Nephron (organoid): ENCODE data around the gene EPS15.
"Not testable (repeated sequence)": the region's sequence is repeated elsewhere in the genome, so short reads cannot be mapped to it uniquely, and the experiment has no call there.

Experiments
- H3K27ac Mint-ChIP-seq, 3 experiments: 2 replicates each; pipeline ENCODE4 v1.8.0; 2020; ENCODE audit warnings: mixed read lengths in 3 of 3, mild to moderate bottlenecking in 2 of 3, moderate library complexity in 1 of 3
- H3K27me3 Mint-ChIP-seq: 2 replicates; pipeline ENCODE4 v1.8.0; 2021; ENCODE audit warnings: low read depth, mild to moderate bottlenecking, moderate library complexity, mixed read lengths
- H3K36me3 Mint-ChIP-seq: 2 replicates; pipeline ENCODE4 v1.8.0; 2020; ENCODE audit warnings: low read depth, mixed read lengths
- H3K4me1 Mint-ChIP-seq: 2 replicates; pipeline ENCODE4 v1.8.0; 2020; ENCODE audit warnings: mixed read lengths
- H3K4me3 Mint-ChIP-seq, 3 experiments: 2 replicates each; pipeline ENCODE4 v1.8.0; 2020; ENCODE audit warnings: mild to moderate bottlenecking in 3 of 3, mixed read lengths in 3 of 3, moderate library complexity in 2 of 3
- H3K9me3 Mint-ChIP-seq: 2 replicates; pipeline ENCODE4 v1.8.0; 2020; ENCODE audit warnings: mixed read lengths
- TF ChIP-seq, protein P1 (sequence below), 3 experiments: fragments of 200-600 bp; sonication (generic); IDR thresholded peaks; one replicate each; pipeline ENCODE4 v1.5.0; 2021; ENCODE audit warnings: antibody characterized with exemption in 3 of 3; ENCODE audit not compliant: unreplicated experiment in 3 of 3

Gene EPS15

DNA sequence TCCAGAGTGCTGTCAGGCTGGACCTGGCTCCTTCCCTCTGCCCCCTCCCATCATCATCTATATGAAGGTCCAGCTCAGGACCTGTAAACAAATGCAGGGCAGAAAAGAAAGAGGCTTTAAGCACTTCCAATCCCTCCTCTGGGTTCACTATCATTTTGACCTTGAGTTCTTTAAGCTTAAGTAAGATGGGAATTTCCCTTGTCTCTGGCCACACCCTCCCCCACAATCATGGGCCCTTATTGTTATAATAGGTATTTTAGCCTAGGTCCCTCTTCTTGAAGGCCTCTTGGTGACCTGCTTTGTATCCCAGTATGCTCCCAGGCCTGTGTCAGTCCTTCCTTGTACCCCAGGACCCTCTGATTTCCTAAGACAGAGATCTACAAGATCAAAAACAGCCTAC, 45.1 kb upstream of the EPS15 start:
- Mint-ChIP-seq H3K27me3 (peaks cover 3% of the 10 kb centered on the region), H3K9me3 (no peaks in the 10 kb centered on the region), H3K36me3 (no peaks in the 10 kb centered on the region), H3K27ac (no peak overlapping the region), H3K4me1 (no peaks in the 10 kb centered on the region), H3K4me3 (no peak overlapping the region)
- TF ChIP-seq, protein P1, sequence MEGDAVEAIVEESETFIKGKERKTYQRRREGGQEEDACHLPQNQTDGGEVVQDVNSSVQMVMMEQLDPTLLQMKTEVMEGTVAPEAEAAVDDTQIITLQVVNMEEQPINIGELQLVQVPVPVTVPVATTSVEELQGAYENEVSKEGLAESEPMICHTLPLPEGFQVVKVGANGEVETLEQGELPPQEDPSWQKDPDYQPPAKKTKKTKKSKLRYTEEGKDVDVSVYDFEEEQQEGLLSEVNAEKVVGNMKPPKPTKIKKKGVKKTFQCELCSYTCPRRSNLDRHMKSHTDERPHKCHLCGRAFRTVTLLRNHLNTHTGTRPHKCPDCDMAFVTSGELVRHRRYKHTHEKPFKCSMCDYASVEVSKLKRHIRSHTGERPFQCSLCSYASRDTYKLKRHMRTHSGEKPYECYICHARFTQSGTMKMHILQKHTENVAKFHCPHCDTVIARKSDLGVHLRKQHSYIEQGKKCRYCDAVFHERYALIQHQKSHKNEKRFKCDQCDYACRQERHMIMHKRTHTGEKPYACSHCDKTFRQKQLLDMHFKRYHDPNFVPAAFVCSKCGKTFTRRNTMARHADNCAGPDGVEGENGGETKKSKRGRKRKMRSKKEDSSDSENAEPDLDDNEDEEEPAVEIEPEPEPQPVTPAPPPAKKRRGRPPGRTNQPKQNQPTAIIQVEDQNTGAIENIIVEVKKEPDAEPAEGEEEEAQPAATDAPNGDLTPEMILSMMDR (IDR thresholded peaks at IDR 0.05; ENCODE audit: unreplicated experiment in 3 of 3), result no peak

DNA sequence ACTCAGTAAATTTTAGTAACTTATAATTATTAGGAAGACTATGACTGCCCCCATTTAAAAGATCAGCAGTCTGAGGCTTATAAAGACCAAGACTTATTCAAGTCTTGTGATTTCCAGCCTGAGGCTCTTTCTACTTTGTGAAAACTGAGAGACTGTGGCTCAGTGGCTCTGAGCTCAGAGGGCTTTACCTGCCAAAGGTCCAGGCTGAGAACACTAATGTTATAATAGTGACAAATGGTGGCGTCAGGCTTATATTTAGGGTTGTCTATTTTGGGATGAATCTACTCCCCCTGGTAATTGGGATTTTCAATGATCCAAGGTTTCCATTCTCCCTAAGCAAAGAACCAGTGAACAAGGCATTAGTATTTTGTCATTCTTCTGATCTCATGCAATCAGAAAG, 42.6 kb upstream of the EPS15 start:
- no peaks in the 10 kb centered on the region for H3K4me1 Mint-ChIP-seq
- TF ChIP-seq, protein P1 (IDR thresholded peaks at IDR 0.05; ENCODE audit: unreplicated experiment in 3 of 3), result no peak
- no peak overlapping the region for H3K27ac Mint-ChIP-seq
- no peaks in the 10 kb centered on the region for H3K9me3 Mint-ChIP-seq
- H3K36me3 Mint-ChIP-seq, result no peaks in the 10 kb centered on the region
- peaks cover 3% of the 10 kb centered on the region for H3K27me3 Mint-ChIP-seq
- no peak overlapping the region for H3K4me3 Mint-ChIP-seq

DNA sequence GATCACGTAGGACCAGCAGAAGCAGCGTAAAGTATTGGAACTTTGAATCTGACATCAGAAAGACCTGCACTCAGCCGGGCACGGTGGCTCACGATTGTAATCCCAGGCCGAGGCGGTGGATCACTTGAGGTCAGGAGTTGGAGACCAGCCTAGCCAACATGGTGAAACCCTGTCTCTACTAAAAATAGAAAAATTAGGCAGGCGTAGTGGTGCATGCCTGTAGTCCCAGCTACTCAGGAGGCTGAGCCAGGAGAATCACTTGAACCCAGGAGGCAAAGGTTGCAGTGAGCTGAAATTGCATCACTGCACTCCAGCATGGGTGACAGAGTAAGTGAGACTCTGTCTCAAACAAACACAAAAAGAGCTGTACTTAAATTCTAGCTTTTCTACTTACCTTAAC, 41.8 kb upstream of the EPS15 start:
- H3K36me3 Mint-ChIP-seq, H3K27ac Mint-ChIP-seq, H3K9me3 Mint-ChIP-seq, H3K27me3 Mint-ChIP-seq, H3K4me1 Mint-ChIP-seq, H3K4me3 Mint-ChIP-seq: not testable (repeated sequence)

DNA sequence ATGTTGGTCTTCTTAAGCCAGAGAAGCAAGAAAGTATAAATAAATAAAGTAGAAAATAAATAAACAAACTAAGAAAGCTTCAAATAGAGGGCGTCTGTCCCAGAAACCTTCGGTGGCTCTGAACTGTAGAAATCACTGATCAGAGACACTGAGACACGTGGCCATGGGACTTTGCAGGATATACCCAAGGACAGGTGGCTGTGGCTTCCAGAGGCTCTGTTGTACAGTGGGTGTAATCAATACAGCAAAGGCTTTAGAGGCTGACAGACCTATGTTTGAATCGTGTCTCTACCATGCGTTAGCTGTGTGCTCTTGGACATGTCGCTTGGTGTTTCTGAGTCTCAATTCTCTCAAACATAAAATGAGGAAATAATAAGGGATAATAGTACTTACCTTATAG, 41.0 kb upstream of the EPS15 start:
- Mint-ChIP-seq H3K27ac (no peak overlapping the region), H3K9me3 (no peaks in the 10 kb centered on the region), H3K4me3 (no peak overlapping the region), H3K36me3 (no peaks in the 10 kb centered on the region), H3K27me3 (peaks cover 3% of the 10 kb centered on the region), H3K4me1 (no peaks in the 10 kb centered on the region)
- TF ChIP-seq, protein P1 (IDR thresholded peaks at IDR 0.05; ENCODE audit: unreplicated experiment in 3 of 3), result no peak

DNA sequence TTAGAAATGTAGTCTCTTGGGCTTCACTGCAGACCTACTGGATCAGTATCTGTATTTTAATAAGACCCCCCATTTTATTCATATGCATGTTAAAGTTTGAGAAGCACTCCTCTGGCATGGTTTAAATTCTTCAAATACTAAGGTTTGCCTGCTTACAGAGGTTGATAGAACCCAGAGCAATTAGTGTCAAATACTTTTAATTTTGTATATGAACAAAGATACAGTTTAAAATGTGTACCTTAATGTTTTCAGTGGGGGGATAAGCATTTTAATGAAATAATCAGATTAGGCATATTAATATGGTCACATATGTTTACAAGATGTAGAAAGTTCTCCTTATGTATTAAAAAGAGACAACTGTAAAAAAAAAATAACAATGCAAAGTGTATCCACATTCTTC, 40.4 kb upstream of the EPS15 start:
- TF ChIP-seq, protein P1 (IDR thresholded peaks at IDR 0.05; ENCODE audit: unreplicated experiment in 3 of 3), result no peak
- H3K27ac Mint-ChIP-seq, result no peak overlapping the region
- no peaks in the 10 kb centered on the region for H3K4me1 Mint-ChIP-seq
- H3K36me3 Mint-ChIP-seq, result no peaks in the 10 kb centered on the region
- peaks cover 3% of the 10 kb centered on the region for H3K27me3 Mint-ChIP-seq
- no peaks in the 10 kb centered on the region for H3K9me3 Mint-ChIP-seq
- H3K4me3 Mint-ChIP-seq, result no peak overlapping the region

DNA sequence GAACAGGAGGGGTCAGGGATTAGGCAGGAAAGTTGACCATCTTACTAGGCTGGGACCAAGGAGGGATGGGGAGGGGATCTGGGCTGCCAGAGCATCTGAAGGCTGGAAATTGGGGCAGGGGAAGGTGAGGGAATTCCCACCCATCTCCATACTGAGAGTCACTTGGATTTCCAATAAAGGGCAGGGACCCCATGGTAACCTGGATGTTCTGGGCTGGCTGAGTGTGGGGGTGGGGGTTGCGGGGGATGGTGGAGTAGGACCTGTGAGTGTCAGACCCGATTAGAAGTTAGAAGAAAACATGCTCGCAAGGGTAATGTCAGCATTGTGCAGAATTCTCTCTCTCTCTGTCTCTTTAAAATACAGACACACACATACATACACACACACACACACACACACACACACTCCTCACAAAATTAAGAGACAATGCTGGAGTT, 40.0 kb upstream of the EPS15 start:
- H3K4me1 Mint-ChIP-seq, result no peaks in the 10 kb centered on the region

More for the DNA sequence above, 40.0 kb upstream of the EPS15 start:
- Mint-ChIP-seq H3K4me3 (no peak overlapping the region), H3K36me3 (no peaks in the 10 kb centered on the region), H3K27me3 (peaks cover under 1% of the 10 kb centered on the region), H3K9me3 (no peaks in the 10 kb centered on the region), H3K27ac (no peak overlapping the region)
- TF ChIP-seq, protein P1 (IDR thresholded peaks at IDR 0.05; ENCODE audit: unreplicated experiment in 3 of 3), result no peak
